Subcutaneous preadipocyte (primary cell): ENCODE results near the gene ZCCHC3. TPM values are rescaled to one million over a fixed set of nuclear protein-coding genes. Genes with fewer than 3 reads are reported as not detected.

Experiments used
- total RNA-seq: library from RNA; depleted of rRNA; stranded (reverse); fragments of >200 nt; gene quantifications from 2 replicates; pipeline ENCODE4 v1.2.3, GENCODE V29; 2012

The ZCCHC3 gene, protein sequence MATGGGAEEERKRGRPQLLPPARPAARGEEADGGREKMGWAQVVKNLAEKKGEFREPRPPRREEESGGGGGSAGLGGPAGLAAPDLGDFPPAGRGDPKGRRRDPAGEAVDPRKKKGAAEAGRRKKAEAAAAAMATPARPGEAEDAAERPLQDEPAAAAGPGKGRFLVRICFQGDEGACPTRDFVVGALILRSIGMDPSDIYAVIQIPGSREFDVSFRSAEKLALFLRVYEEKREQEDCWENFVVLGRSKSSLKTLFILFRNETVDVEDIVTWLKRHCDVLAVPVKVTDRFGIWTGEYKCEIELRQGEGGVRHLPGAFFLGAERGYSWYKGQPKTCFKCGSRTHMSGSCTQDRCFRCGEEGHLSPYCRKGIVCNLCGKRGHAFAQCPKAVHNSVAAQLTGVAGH
- 6.2 and 8.2 TPM in 2 replicates for total RNA-seq

GRCh38 chr20:297098-297924, at the start of gene ZCCHC3:
Gene ZCCHC3, plus strand, starts transcription at chr20:297570. Its CDS starts 17 bp downstream, at chr20:297587.

GRCh38 chr20:257419-257818, 40.0 kb upstream of the ZCCHC3 start, which contains the start of gene DEFB132:
Gene DEFB132, plus strand, starts transcription at chr20:257724. Its CDS starts 55 bp downstream, at chr20:257779.

GRCh38 chr20:290084-290831, 7.1 kb upstream of the ZCCHC3 start, which contains the start of gene C20orf96:
Gene C20orf96, minus strand, starts transcription at chr20:290750. Its CDS starts 140 bp downstream, at chr20:290610.

DNA sequence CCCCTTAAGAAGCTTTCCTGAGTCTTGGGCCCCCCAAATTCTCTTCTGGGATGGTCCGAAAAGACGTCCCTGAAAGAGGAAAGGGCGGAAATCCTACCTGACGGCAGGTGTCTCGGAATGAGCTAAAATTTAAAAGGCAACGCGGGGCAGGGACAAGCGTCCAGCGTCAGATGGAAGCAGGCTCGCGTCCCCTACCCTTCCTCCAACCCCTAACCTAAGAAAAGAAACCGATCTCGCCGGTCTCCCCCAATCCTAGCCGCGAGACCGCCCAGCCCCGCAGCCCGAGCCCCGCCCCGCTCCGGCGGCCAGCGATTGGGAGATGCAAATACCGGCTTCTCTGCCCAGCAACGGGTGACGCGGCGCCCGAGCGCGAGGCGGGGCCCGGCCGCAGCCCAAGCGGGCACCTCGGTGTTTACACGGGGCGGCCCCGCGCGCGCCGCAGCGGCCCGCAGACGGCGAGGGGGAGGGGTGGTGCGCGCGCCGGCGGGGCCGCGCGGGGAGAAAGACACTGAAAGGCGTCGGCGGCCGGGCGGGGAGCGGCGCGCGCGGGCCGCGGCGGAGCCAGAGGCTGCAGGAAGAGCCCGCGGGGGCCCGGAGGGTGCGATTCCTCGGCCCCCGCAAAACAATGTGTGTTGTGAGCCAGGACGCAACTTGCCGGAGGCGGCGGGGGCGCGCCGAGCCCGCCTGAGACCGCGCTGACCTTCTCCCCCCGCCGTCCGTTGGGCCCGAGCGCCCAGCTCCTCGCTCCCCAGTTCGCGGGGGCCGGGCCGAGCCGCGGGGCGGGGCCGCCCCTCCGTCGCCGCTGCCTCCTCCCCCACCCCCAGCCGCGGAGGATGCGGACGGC, 27.9 kb downstream of the ZCCHC3 start, which contains the start of gene SOX12:
SOX12 (plus strand) TSS at position 508 of the 844 bp plus-strand sequence. CDS start 373 bp downstream, outside the sequence.

DNA sequence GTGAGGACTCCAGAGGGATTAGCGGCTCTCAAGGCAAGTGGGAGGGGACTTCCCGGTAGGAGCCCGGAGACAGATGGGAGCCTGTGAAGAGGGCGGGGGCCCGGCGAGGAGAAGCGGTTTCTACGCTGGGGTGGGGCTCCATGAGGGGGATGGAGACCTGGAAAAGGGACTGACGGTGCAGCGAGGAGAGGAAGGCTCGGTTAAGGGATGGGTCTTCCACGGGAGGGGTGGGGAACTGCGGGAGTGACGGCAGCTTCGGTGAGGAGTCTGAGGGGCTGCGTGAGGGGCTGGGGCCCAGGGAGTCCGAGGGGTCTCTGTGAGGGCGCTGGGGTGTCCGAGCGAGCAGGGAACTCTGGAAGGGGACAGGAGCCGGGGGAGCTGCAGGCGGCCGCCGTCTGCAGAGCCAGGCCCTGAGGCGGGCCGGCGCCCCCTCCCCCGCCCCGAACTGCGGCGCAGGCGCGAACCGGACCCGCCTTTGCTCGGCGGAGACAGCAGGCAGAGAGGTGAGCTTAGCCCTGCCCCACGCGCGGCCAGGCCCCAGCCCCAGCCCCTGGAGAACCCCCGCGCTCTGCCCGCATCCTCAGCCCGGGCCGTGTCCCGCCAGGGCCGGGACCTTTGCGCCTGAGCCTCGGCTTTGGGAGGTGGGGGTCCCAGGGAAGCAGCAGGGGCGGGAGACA, 49.4 kb downstream of the ZCCHC3 start, which contains the start of gene NRSN2:
NRSN2 (plus strand) TSS at position 472 of the 677 bp plus-strand sequence. CDS start 2,533 bp downstream, outside the sequence.

Other genes with a start within 250 kb of the ZCCHC3 start
- gene DEFB125, start 209.9 kb upstream of the ZCCHC3 start, total RNA-seq: not detected in 2 replicates
- not detected in 2 replicates for gene DEFB126, start 155.0 kb upstream of the ZCCHC3 start, total RNA-seq
- not detected in 2 replicates for gene DEFB127, start 140.1 kb upstream of the ZCCHC3 start, total RNA-seq
- gene DEFB128, start 107.9 kb upstream of the ZCCHC3 start, total RNA-seq: not detected in 2 replicates
- gene DEFB129, start 70.3 kb upstream of the ZCCHC3 start, total RNA-seq: not detected in 2 replicates
- gene DEFB132, start 39.8 kb upstream of the ZCCHC3 start, total RNA-seq: not detected in 2 replicates
- 0.59 and 1.8 TPM in 2 replicates for gene C20orf96, start 6.8 kb upstream of the ZCCHC3 start, total RNA-seq
- 4.0 and 4.3 TPM in 2 replicates for gene SOX12, start 28.0 kb downstream of the ZCCHC3 start, total RNA-seq
- 20.5 and 65.0 TPM in 2 replicates for gene NRSN2, start 49.5 kb downstream of the ZCCHC3 start, total RNA-seq
- gene TRIB3, start 83.2 kb downstream of the ZCCHC3 start, total RNA-seq: 22.3 and 27.2 TPM in 2 replicates
- gene RBCK1, start 110.7 kb downstream of the ZCCHC3 start, total RNA-seq: 51.2 and 54.0 TPM in 2 replicates
- gene TBC1D20, start 165.0 kb downstream of the ZCCHC3 start, total RNA-seq: 25.0 and 28.2 TPM in 2 replicates
- gene CSNK2A1, start 246.2 kb downstream of the ZCCHC3 start, total RNA-seq: 80.1 and 118 TPM in 2 replicates